Osteoblast (primary cell): ENCODE results near the gene PCDHB15. TPM values are rescaled to one million over a fixed set of nuclear protein-coding genes. Genes with fewer than 3 reads are reported as not detected.
"Not testable (repeated sequence)": the region's sequence is repeated elsewhere in the genome, so short reads cannot be mapped to it uniquely, and the experiment has no call there.

ENCODE experiments used
- DNase-seq: peaks from one replicate; pipeline ENCODE4 v3.0.0; 2011; ENCODE audit warnings: low spot score, mixed read lengths; ENCODE audit not compliant: insufficient read length; ENCODE audit errors: missing footprints
- H2AFZ ChIP-seq: 2 replicates; pipeline ENCODE4 v1.6.0; 2011; ENCODE audit warnings: mild to moderate bottlenecking, low read length
- H3K27ac ChIP-seq: 2 replicates; pipeline ENCODE4 v1.5.1; 2011; ENCODE audit warnings: mild to moderate bottlenecking, low read depth, low read length, moderate library complexity
- H3K27me3 ChIP-seq: 2 replicates; pipeline ENCODE4 v1.6.0; 2012; ENCODE audit warnings: mild to moderate bottlenecking, control low read depth, inconsistent platforms, low read length, moderate library complexity; ENCODE audit not compliant: insufficient read depth
- H3K36me3 ChIP-seq: 2 replicates; pipeline ENCODE4 v1.5.1; 2011; ENCODE audit warnings: mild to moderate bottlenecking, low read length, control low read depth, moderate library complexity; ENCODE audit not compliant: insufficient read depth
- H3K4me1 ChIP-seq: 2 replicates; pipeline ENCODE4 v1.5.1; 2011; ENCODE audit warnings: mild to moderate bottlenecking, low read length, control low read depth, moderate library complexity; ENCODE audit not compliant: insufficient read depth
- H3K4me2 ChIP-seq: 2 replicates; pipeline ENCODE4 v1.6.0; 2011; ENCODE audit warnings: mild to moderate bottlenecking, low read length; ENCODE audit not compliant: insufficient read depth
- H3K4me3 ChIP-seq: fragments of 200-600 bp; sonication (generic); 3 replicates; pipeline ENCODE4 v1.5.1; 2012; ENCODE audit warnings: mild to moderate bottlenecking, low read length, inconsistent platforms; ENCODE audit not compliant: insufficient read depth
- H3K79me2 ChIP-seq: 2 replicates; pipeline ENCODE4 v1.6.0; 2012; ENCODE audit warnings: mild to moderate bottlenecking, low read length, control low read depth, inconsistent platforms; ENCODE audit not compliant: insufficient read depth
- H3K9me3 ChIP-seq: 2 replicates; pipeline ENCODE4 v1.5.1; 2011; ENCODE audit warnings: low read depth, low read length, control low read depth
- H4K20me1 ChIP-seq: 2 replicates; pipeline ENCODE4 v1.6.0; 2012; ENCODE audit warnings: mild to moderate bottlenecking, low read length, control low read depth; ENCODE audit not compliant: insufficient read depth
- CTCF ChIP-seq: IDR thresholded peaks from 2 replicates; pipeline ENCODE4 v1.5.1; 2011; ENCODE audit warnings: mild to moderate bottlenecking, low read depth, low read length, moderate library complexity; ENCODE audit errors: extremely low read depth
- total RNA-seq: library from RNA; depleted of rRNA; stranded (reverse); fragments of >200 nt; gene quantifications from 2 replicates; pipeline ENCODE4 v1.2.3, GENCODE V29; 2012

Gene PCDHB15
- total RNA-seq, 1 donor, result 1.1 TPM

- H3K4me3 ChIP-seq, result peak within 1 kb of the TSS; percentile 62
- peak; percentile 42 for TF ChIP-seq CTCF
- H3K27ac ChIP-seq, result no peak within 1 kb of the TSS
- no peaks in the 10 kb centered on the region for H3K27me3 ChIP-seq
- H3K9me3 ChIP-seq, result no peaks in the 10 kb centered on the region
- H4K20me1 ChIP-seq, result no peaks in the 10 kb centered on the region
- H3K4me1 ChIP-seq, result no peaks in the 10 kb centered on the region
- H3K4me2 ChIP-seq, result peak within 1 kb of the TSS; percentile 65
- H3K36me3 ChIP-seq, result no peaks in the 10 kb centered on the region
- DNase-seq, result no peak
- peak within 1 kb of the TSS; percentile 42 for H2AFZ ChIP-seq
- H3K79me2 ChIP-seq, result no peaks in the 10 kb centered on the region
These were observed 21.9 kb upstream of the PCDHB15 start, which contains the start of gene PCDHB14 for GRCh38 chr5:141223112-141223783. PCDHB14 (plus strand) TSS chr5:141223343; CDS start chr5:141223506, 163 bp downstream.

GRCh38 chr5:141224844-141225243, 20.4 kb upstream of the PCDHB15 start:
- not testable (repeated sequence) for H3K4me2 ChIP-seq, H3K27me3 ChIP-seq, H3K27ac ChIP-seq, H3K4me3 ChIP-seq, DNase-seq, H3K79me2 ChIP-seq, H4K20me1 ChIP-seq, H2AFZ ChIP-seq, H3K36me3 ChIP-seq, H3K4me1 ChIP-seq, H3K9me3 ChIP-seq

GRCh38 chr5:141225421-141225820, 19.8 kb upstream of the PCDHB15 start:
- H4K20me1 ChIP-seq, H3K27me3 ChIP-seq, H3K9me3 ChIP-seq, H2AFZ ChIP-seq, H3K27ac ChIP-seq, H3K4me2 ChIP-seq, H3K36me3 ChIP-seq, H3K4me1 ChIP-seq, H3K79me2 ChIP-seq, DNase-seq, H3K4me3 ChIP-seq: not testable (repeated sequence)

- peak overlapping the region; percentile 16 for H3K4me2 ChIP-seq
- H3K79me2 ChIP-seq, result no peaks in the 10 kb centered on the region
- no peaks in the 10 kb centered on the region for H3K4me1 ChIP-seq
- peak overlapping the region; percentile 48 for H3K4me3 ChIP-seq
- no peaks in the 10 kb centered on the region for H4K20me1 ChIP-seq
- H3K27me3 ChIP-seq, result no peaks in the 10 kb centered on the region
- peak; percentile 35 for TF ChIP-seq CTCF
- no peak overlapping the region for H2AFZ ChIP-seq
- H3K9me3 ChIP-seq, result peaks cover 4% of the 10 kb centered on the region
- no peak for DNase-seq
- H3K36me3 ChIP-seq, result no peaks in the 10 kb centered on the region
- no peak overlapping the region for H3K27ac ChIP-seq
These were observed 11.0 kb upstream of the PCDHB15 start for GRCh38 chr5:141234109-141234667.

- H3K27ac ChIP-seq, H3K36me3 ChIP-seq, H3K9me3 ChIP-seq, H4K20me1 ChIP-seq, DNase-seq, H3K4me1 ChIP-seq, H3K27me3 ChIP-seq, H3K79me2 ChIP-seq, H3K4me3 ChIP-seq, H2AFZ ChIP-seq, H3K4me2 ChIP-seq: not testable (repeated sequence)
These were observed 9.3 kb upstream of the PCDHB15 start for GRCh38 chr5:141235922-141236321.
